MM.1S (cell line): Measurements from ENCODE around the gene TFAM.

Source experiments
- DNase-seq: peaks from one replicate; pipeline ENCODE4 v3.0.0-alpha.2; 2015
- H2AFZ ChIP-seq: fragments of 300-600 bp; sonication (generic); 2 replicates; pipeline ENCODE4 v1.6.0; 2016; ENCODE audit warnings: antibody characterized with exemption, low read length
- H3F3A ChIP-seq: fragments of 300-600 bp; sonication (generic); 2 replicates; pipeline ENCODE4 v1.6.1; 2016; ENCODE audit warnings: mild to moderate bottlenecking, antibody characterized with exemption, low read length, moderate library complexity, mixed read lengths; ENCODE audit not compliant: insufficient read depth
- H3K27ac ChIP-seq: fragments of 300-600 bp; sonication (generic); 2 replicates; pipeline ENCODE4 v1.5.1; 2016; ENCODE audit warnings: mild to moderate bottlenecking, low read length
- H3K27me3 ChIP-seq: fragments of 300-600 bp; sonication (generic); replicated peaks from 2 replicates; pipeline ENCODE4 v1.6.0; 2016; ENCODE audit warnings: low read length; ENCODE audit not compliant: insufficient read depth
- H3K36me3 ChIP-seq: fragments of 300-600 bp; sonication (generic); replicated peaks from 2 replicates; pipeline ENCODE4 v1.6.1; 2016; ENCODE audit warnings: mild to moderate bottlenecking, low read length, mixed read lengths; ENCODE audit not compliant: insufficient read depth
- H3K4me1 ChIP-seq: fragments of 300-600 bp; sonication (generic); 2 replicates; pipeline ENCODE4 v1.6.1; 2016; ENCODE audit warnings: low read length, mixed read lengths
- H3K4me2 ChIP-seq: fragments of 300-600 bp; sonication (generic); 2 replicates; pipeline ENCODE4 v1.6.0; 2016; ENCODE audit warnings: low read depth, low read length
- H3K4me3 ChIP-seq: fragments of 300-600 bp; sonication (generic); 2 replicates; pipeline ENCODE4 v1.5.1; 2016; ENCODE audit warnings: low read length, mixed read lengths
- H3K79me2 ChIP-seq: fragments of 300-600 bp; sonication (generic); 2 replicates; pipeline ENCODE4 v1.6.1; 2016; ENCODE audit warnings: mixed run types, low read length, mixed read lengths
- H3K9ac ChIP-seq: fragments of 300-600 bp; sonication (generic); 2 replicates; pipeline ENCODE4 v1.6.1; 2016; ENCODE audit warnings: low read length, mixed read lengths
- H3K9me2 ChIP-seq: fragments of 300-600 bp; sonication (generic); replicated peaks from 2 replicates; pipeline ENCODE4 v1.6.1; 2016; ENCODE audit warnings: mild to moderate bottlenecking, low read length, mixed read lengths; ENCODE audit not compliant: insufficient read depth
- H3K9me3 ChIP-seq: fragments of 300-600 bp; sonication (generic); replicated peaks from 2 replicates; pipeline ENCODE4 v1.6.1; 2016; ENCODE audit warnings: mild to moderate bottlenecking, low read length, mixed read lengths; ENCODE audit not compliant: insufficient read depth
- H4K20me1 ChIP-seq: fragments of 300-600 bp; sonication (generic); 2 replicates; pipeline ENCODE4 v1.6.1; 2016; ENCODE audit warnings: mild to moderate bottlenecking, low read length, moderate library complexity, mixed read lengths; ENCODE audit not compliant: insufficient read depth
- CTCF ChIP-seq: fragments of 300-600 bp; sonication (generic); IDR thresholded peaks from 2 replicates; pipeline ENCODE4 v1.5.1; 2016; ENCODE audit warnings: antibody characterized with exemption, low read length, mixed read lengths
- EZH2 ChIP-seq: fragments of 300-600 bp; sonication (generic); optimal IDR thresholded peaks from 2 replicates; pipeline ENCODE3; 2017; ENCODE audit warnings: low read depth, mild to moderate bottlenecking, antibody characterized with exemption, low read length, mixed read lengths
- EZH2phosphoT487 ChIP-seq: fragments of 300-600 bp; sonication (generic); IDR thresholded peaks from 2 replicates; pipeline ENCODE4 v1.6.1; 2018; ENCODE audit warnings: antibody characterized with exemption, low read length

Gene TFAM

GRCh38 chr10:58384095-58384494 lies 1.1 kb upstream of the TFAM start:
- Histone ChIP-seq H3K27ac (peak overlapping the region; percentile 79), H3K79me2 (peaks cover 39% of the 10 kb centered on the region), H4K20me1 (no peaks in the 10 kb centered on the region), H3K9me3 (no peaks in the 10 kb centered on the region), H3K4me1 (peaks cover 20% of the 10 kb centered on the region), H3K4me3 (peak overlapping the region; percentile 84), H3K36me3 (peaks cover 8% of the 10 kb centered on the region; the same call in 1 of the 2 replicates), H3K9me2 (no peaks in the 10 kb centered on the region), H3K27me3 (no peaks in the 10 kb centered on the region), H3F3A (peaks cover 12% of the 10 kb centered on the region), H3K9ac (peak overlapping the region; percentile 76), H2AFZ (peak overlapping the region; percentile 85), H3K4me2 (peak overlapping the region; percentile 92)
- TF ChIP-seq EZH2 (no peak), EZH2phosphoT487 (no peak), CTCF (no peak)
- DNase-seq = peak; percentile 45

GRCh38 chr10:58384544-58384998 lies 639 bp upstream of the TFAM start:
- no peak for DNase-seq
- no peaks in the 10 kb centered on the region for H3K9me2 ChIP-seq
- peaks cover 8% of the 10 kb centered on the region; the same call in 1 of the 2 replicates for H3K36me3 ChIP-seq
- H3K9me3 ChIP-seq = no peaks in the 10 kb centered on the region
- no peaks in the 10 kb centered on the region for H3K27me3 ChIP-seq
- H2AFZ ChIP-seq = peak overlapping the region; percentile 85
- H3K9ac ChIP-seq = peak overlapping the region; percentile 76
- H3K79me2 ChIP-seq = peaks cover 44% of the 10 kb centered on the region
- peak overlapping the region; percentile 92 for H3K4me2 ChIP-seq
- no peak for TF ChIP-seq EZH2phosphoT487
- TF ChIP-seq CTCF = no peak
- no peak for TF ChIP-seq EZH2
- peak overlapping the region; percentile 79 for H3K27ac ChIP-seq
- peaks cover 12% of the 10 kb centered on the region for H3F3A ChIP-seq
- H3K4me1 ChIP-seq = peaks cover 20% of the 10 kb centered on the region
- no peaks in the 10 kb centered on the region for H4K20me1 ChIP-seq
- peak overlapping the region; percentile 84 for H3K4me3 ChIP-seq

- H3K27ac ChIP-seq = peak overlapping the region; percentile 79; the same call in 1 of the 2 replicates
- H4K20me1 ChIP-seq = no peaks in the 10 kb centered on the region
- no peaks in the 10 kb centered on the region for H3K27me3 ChIP-seq
- peak overlapping the region; percentile 69 for H2AFZ ChIP-seq
- DNase-seq = peak; percentile 21
- peaks cover 20% of the 10 kb centered on the region for H3K4me1 ChIP-seq
- peaks cover 54% of the 10 kb centered on the region for H3K79me2 ChIP-seq
- no peaks in the 10 kb centered on the region for H3K9me2 ChIP-seq
- H3K9ac ChIP-seq = peak overlapping the region; percentile 86
- H3K36me3 ChIP-seq = peaks cover 15% of the 10 kb centered on the region; the same call in 1 of the 2 replicates
- H3K9me3 ChIP-seq = no peaks in the 10 kb centered on the region
- H3F3A ChIP-seq = peaks cover 12% of the 10 kb centered on the region
- H3K4me3 ChIP-seq = peak overlapping the region; percentile 84
- TF ChIP-seq EZH2phosphoT487 (no peak), CTCF (no peak), EZH2 (no peak)
- H3K4me2 ChIP-seq = peak overlapping the region; percentile 88
Observed at GRCh38 chr10:58385784-58386112, 538 bp downstream of the TFAM start.
